GM12873 (cell line): ENCODE results near the gene LTBP4.

Experiments
- CTCF ChIP-seq: IDR thresholded peaks from 2 replicates; pipeline ENCODE4 v1.5.1; 2012; ENCODE audit warnings: low read depth, mild to moderate bottlenecking, moderate library complexity, low read length, control low read depth; ENCODE audit not compliant: insufficient read depth; ENCODE audit errors: missing control alignments

The LTBP4 gene

DNA sequence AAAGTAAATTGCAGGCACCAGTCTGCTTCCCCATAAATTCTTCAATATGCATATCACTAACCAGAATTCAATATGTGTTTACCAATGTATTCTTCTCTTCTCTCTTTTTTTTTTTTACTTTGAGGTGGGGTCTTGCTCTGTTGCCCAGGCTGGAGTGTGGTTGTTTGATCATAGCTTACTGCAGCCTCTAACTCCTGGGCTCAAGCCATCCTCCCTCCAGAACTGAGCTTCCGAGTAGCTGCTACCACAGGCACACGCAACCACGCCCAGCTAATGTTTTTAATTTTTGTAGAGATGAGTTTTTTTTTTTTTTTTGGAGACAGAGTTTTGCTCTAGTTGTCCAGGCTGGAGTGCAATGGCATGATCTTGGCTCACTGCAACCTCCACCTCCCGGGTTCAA lies 16.8 kb downstream of the LTBP4 start:
- TF ChIP-seq CTCF, result no peak

- TF ChIP-seq CTCF, result no peak
Observed at GRCh38 chr19:40619333-40620160, 18.4 kb downstream of the LTBP4 start.

DNA sequence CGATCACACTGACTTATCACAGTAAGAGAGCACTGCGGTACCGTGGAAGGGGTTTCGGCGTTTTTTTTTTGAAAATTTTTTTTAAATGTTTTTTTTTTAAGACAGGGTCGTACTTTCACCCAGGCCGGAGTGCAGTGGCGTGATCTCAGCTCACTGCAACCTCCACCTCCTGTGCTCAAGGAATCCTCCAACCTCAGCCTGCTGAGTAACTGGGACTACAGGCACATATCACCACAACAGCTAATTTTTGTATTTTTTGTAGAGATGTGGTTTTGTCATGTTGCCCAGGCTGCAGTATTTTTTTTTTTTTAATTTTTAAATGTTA lies 19.0 kb downstream of the LTBP4 start:
- TF ChIP-seq CTCF, result no peak

DNA sequence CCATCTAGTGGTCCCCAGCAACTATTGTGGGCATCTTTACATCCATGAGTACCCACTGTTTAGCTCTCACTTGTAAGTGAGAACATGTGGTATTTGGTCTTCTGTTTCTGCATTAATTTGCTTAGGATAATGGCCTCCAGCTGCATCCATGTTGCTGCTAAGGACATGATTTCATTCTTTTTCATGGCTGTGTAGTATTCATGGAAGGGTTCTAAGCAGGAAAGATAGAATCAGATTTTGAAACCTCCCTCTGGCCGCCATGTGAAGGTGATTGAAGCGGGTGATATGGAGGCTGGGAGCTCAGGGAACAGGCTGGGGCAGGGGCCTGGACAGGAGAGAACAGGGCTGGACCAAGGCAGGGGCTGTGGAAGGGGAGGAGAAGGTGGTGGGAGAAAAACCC lies 20.1 kb downstream of the LTBP4 start:
- TF ChIP-seq CTCF, result no peak

DNA sequence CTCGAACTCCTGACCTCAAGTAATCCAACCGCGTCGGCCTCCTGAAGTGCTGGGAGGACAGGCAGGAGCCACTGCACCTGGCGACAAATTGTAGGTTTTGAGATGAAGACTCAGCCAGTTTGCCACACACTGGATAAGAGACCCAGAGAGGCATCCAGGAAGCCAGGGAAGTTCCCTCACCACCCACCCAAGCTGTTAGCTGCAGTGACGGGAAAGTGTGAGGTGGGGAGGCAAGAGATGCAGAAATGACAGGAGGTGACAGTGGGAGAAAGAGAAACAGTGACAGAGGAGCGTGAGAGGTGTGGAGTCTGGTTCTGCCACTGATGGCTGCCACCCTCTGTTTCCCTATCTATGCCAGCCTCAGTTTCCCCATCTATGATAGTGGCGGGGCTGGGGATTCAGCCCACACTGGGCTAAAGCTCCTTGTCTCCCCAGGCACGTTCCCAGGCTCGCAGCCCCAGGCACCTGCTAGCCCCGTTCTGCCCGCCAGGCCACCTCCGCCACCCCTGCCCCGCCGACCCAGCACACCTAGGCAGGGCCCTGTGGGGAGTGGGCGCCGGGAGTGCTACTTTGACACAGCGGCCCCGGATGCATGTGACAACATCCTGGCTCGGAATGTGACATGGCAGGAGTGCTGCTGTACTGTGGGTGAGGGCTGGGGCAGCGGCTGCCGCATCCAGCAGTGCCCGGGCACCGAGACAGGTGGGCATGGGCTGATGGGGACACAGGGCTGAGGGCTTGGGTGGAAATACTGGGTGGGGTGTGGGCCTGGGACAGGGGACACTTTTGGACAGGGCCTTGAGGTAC lies 21.0 kb downstream of the LTBP4 start:
- TF ChIP-seq CTCF, result no peak

DNA sequence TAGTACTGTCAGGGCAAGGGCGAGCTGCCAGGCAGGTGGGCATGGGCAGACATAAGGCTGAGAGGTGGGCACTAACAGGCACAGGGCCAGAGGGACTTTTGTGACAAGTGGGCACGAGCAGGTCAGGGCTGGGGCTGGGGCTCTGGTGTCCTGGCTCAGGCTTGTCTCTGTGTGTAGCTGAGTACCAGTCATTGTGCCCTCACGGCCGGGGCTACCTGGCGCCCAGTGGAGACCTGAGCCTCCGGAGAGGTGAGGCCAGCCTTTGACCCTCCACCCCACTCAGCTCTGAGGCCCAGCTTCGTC lies 21.6 kb downstream of the LTBP4 start:
- no peak for TF ChIP-seq CTCF

GRCh38 chr19:40623403-40624251 lies 22.5 kb downstream of the LTBP4 start:
- no peak for TF ChIP-seq CTCF
